SK-N-SH treated with all-trans-retinoic acid at 6 μM for 48 hours (cell line): ENCODE data around the gene TSTD1.
"Not testable (repeated sequence)": the region's sequence is repeated elsewhere in the genome, so short reads cannot be mapped to it uniquely, and the experiment has no call there.

ENCODE experiments used
- ISL1 ChIP-seq: fragments of 250-450 bp; sonication (Bioruptor Pico); IDR thresholded peaks from 2 replicates; pipeline ENCODE4 v2.1.2; 2022; ENCODE audit warnings: mild to moderate bottlenecking, moderate library complexity
- ZFP3 ChIP-seq: fragments of 250-450 bp; sonication (Bioruptor Pico); IDR thresholded peaks from 2 replicates; pipeline ENCODE4 v1.5.0; 2020; ENCODE audit warnings: mild to moderate bottlenecking, moderate library complexity
- TF ChIP-seq, protein P1 (sequence below): fragments of 250-450 bp; sonication (Bioruptor Pico); IDR thresholded peaks from 2 replicates; pipeline ENCODE4 v1.8.0; 2020; ENCODE audit warnings: mild to moderate bottlenecking, moderate library complexity, borderline replicate concordance

DNA sequence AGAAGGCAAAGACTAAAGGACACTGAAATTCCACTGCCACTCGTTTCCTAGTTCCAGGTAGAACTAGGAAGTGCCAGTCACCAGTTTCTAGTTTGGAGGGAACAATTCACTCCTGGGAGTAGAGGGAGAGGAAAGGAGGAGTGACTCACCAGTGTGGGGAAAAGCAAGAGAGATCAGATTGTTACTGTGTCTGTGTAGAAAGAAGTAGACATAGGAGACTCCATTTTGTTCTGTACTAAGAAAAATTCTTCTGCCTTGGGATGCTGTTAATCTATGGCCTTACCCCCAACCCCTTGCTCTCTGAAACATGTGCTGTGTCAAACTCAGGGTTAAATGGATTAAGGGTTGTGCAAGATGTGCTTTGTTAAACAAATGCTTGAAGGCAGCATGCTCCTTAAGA lies 22.1 kb downstream of the TSTD1 start:
- peak; percentile 48; the same call in 1 of the 2 replicates for TF ChIP-seq ZFP3 (CRISPR knock-in tag)
- TF ChIP-seq ISL1 (CRISPR knock-in tag), result not testable (repeated sequence)
- TF ChIP-seq, protein P1, sequence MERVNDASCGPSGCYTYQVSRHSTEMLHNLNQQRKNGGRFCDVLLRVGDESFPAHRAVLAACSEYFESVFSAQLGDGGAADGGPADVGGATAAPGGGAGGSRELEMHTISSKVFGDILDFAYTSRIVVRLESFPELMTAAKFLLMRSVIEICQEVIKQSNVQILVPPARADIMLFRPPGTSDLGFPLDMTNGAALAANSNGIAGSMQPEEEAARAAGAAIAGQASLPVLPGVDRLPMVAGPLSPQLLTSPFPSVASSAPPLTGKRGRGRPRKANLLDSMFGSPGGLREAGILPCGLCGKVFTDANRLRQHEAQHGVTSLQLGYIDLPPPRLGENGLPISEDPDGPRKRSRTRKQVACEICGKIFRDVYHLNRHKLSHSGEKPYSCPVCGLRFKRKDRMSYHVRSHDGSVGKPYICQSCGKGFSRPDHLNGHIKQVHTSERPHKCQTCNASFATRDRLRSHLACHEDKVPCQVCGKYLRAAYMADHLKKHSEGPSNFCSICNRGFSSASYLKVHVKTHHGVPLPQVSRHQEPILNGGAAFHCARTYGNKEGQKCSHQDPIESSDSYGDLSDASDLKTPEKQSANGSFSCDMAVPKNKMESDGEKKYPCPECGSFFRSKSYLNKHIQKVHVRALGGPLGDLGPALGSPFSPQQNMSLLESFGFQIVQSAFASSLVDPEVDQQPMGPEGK (CRISPR knock-in tag), result not testable (repeated sequence)
